ENCODE measurements around the gene CNOT3. TPM values are rescaled to one million over a fixed set of nuclear protein-coding genes. Genes with fewer than 3 reads are reported as not detected.
A peak's percentile ranks its signal among the peaks of the same experiment; 100 is the strongest.

The CNOT3 gene
- total and polyA plus RNA-seq, 2 donors (not counting 3 experiments of a cell fraction or from before 2014, with no cell fraction given) = 20.4 to 74.7 TPM

DNA sequence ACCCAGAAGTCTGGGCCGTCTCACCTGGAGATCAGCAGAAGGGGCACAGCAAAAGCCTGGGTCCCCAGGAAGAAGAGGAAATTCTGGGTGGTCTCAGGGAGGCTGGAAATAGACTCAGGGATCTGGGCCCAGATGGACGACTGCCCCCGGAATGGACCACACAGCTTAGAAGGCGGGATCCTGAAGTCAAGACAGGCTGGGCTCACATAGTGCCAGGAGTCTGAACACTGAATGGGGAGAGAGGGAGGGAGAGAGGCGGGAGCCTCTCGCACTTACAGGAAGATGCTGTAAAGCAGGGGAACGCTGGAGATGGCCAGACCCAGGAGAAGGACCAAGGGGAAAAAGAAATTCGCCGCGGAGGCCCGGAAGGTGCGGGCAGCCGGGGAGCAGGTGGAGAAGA lies 23.3 kb downstream of the CNOT3 start:
- dilution Hi-C loops (cut with MboI; ENCODE audit: extremely low pct_ligation_motif_present, low sequenced_read_pairs) (no loop called here), intact Hi-C loops (cut with micrococcal nuclease) (loop anchor here (5.0 kb wide), 2 partner anchors 41 to 296 kb away; partner anchors contain the start of gene RPS9)
- FAIRE-seq (no peak), DNase-seq (ENCODE audit: low read depth, low spot score) (no peak)
- peak overlapping the region; percentile 81 for H3K9ac ChIP-seq (replicated peaks; ENCODE audit: extremely low read depth, insufficient read depth, low read length)
- BruUV-seq (replicated peaks) = no TSS peak
- ChIA-PET CTCF (interaction anchor here (0.8 to 1.4 kb wide), 3 partner anchors 9 to 38 kb away, joined by 3 to 4 read pairs (median 3); partner anchors contain the start of gene MBOAT7), POLR2A (interaction anchor here (0.7 kb wide), 1 partner anchor 105 kb away, joined by 10 read pairs; no protein-coding TSS in a partner anchor)
- H4K20me1 ChIP-seq (replicated peaks; ENCODE audit: control insufficient read depth, extremely low read depth, insufficient read depth, low read length) = no peaks in the 10 kb centered on the region
- peak overlapping the region; percentile 67 for H3K4me2 ChIP-seq (ENCODE audit: insufficient read depth, low read length)
- peak overlapping the region; percentile 71 for H3K27ac ChIP-seq (ENCODE audit: insufficient read depth, low read depth, low read length)
- H3K36me3 ChIP-seq (ENCODE audit: control insufficient read depth in 2 of 2, extremely low read depth in 1 of 2, insufficient read depth in 2 of 2, low read length in 2 of 2) = peaks cover 4 to 15% of the 10 kb centered on the region in 2 experiments
- TF ChIP-seq, protein P1, sequence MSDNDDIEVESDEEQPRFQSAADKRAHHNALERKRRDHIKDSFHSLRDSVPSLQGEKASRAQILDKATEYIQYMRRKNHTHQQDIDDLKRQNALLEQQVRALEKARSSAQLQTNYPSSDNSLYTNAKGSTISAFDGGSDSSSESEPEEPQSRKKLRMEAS (IDR thresholded peaks at IDR 0.05; ENCODE audit: insufficient read depth, insufficient read length) = no peak
- H3K4me1 ChIP-seq (ENCODE audit: control insufficient read depth, extremely low read depth, insufficient read depth, low read length) = peaks cover 18% of the 10 kb centered on the region
- no peaks in the 10 kb centered on the region for H3K9me3 ChIP-seq (replicated peaks; ENCODE audit: control insufficient read depth, insufficient read depth, low read length)
- peaks cover 0 to 8% of the 10 kb centered on the region in 2 experiments for H3K27me3 ChIP-seq (ENCODE audit: control insufficient read depth in 2 of 2, insufficient read depth in 2 of 2, low read length in 2 of 2)
- H3K9me1 ChIP-seq (replicated peaks; ENCODE audit: control insufficient read depth, extremely low read depth, insufficient read depth, low read length) = no peaks in the 10 kb centered on the region
- peaks cover 4% of the 10 kb centered on the region for H3K79me2 ChIP-seq (ENCODE audit: control insufficient read depth, insufficient read depth, low read length)
- peak overlapping the region; percentile 73 for H2AFZ ChIP-seq (ENCODE audit: low read depth, low read length)
- H3K4me3 ChIP-seq (replicated peaks in 1 of 3; ENCODE audit: insufficient read depth in 1 of 3, low read depth in 1 of 3, low read length in 3 of 3) = peak overlapping the region in 1 of 3 experiments; percentile 54

DNA sequence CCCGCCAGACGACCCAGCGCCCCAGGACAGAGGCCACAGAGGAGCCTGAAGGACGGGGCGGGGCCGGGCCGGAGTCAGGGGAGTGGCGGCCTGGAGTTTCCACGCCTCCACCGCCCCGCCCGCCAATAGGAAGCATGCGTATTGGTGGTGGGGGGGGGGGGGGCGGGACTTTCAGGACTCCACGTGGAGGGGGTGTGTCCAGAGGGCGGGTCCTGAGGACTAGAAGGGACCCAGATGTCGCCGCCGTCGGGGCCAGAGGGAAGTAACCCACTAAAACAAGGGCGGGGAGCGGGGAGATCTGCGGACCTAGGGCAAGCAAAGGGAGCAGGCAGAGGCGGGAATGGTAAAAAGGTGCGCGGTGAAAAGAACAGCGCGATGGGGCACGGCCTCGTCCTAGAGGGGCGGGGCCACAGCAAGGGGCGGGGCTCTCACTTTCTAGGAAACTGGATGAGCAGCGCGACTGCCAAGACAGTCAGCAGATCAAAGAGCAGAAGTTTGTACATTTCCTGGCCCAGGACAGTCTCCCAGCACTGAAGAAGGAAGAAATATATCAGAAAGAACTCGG lies 24.8 kb downstream of the CNOT3 start:
- FAIRE-seq = peak; percentile 72

More for the DNA sequence above, 24.8 kb downstream of the CNOT3 start:
- no TSS peak for BruUV-seq (replicated peaks)
- no peaks in the 10 kb centered on the region for H3K9me1 ChIP-seq (replicated peaks; ENCODE audit: control insufficient read depth, extremely low read depth, insufficient read depth, low read length)
- dilution Hi-C loops (cut with MboI; ENCODE audit: extremely low pct_ligation_motif_present, low sequenced_read_pairs) = no loop called here
- H3K4me2 ChIP-seq (ENCODE audit: insufficient read depth, low read length) = no peak overlapping the region
- DNase-seq (ENCODE audit: low read depth, low spot score) = peak; percentile 82
- ChIA-PET POLR2A (no interaction called here), CTCF (interaction anchor here (0.6 kb wide), 1 partner anchor 379 kb away, joined by 4 read pairs; no protein-coding TSS in a partner anchor)
- peak overlapping the region in 1 of 3 experiments; percentile 48 for H3K4me3 ChIP-seq (replicated peaks in 1 of 3; ENCODE audit: insufficient read depth in 1 of 3, low read depth in 1 of 3, low read length in 3 of 3)
- no peaks in the 10 kb centered on the region for H3K9me3 ChIP-seq (replicated peaks; ENCODE audit: control insufficient read depth, insufficient read depth, low read length)
- peak overlapping the region; percentile 52 for H2AFZ ChIP-seq (ENCODE audit: low read depth, low read length)
- TF ChIP-seq EZH2 (IDR thresholded peaks at IDR 0.05; ENCODE audit: borderline replicate concordance, low read depth, low read length, severe bottlenecking) (no peak), GATA2 (IDR thresholded peaks at IDR 0.05; ENCODE audit: insufficient read depth, insufficient read length, low read depth, low read length) (no peak), FOS (IDR thresholded peaks at IDR 0.05; ENCODE audit: borderline replicate concordance, insufficient read depth, low read length) (no peak), POLR2AphosphoS5 (IDR thresholded peaks at IDR 0.05; ENCODE audit: insufficient read depth, low read depth, low read length) (no peak), MYC (IDR thresholded peaks at IDR 0.05; ENCODE audit: low read depth, low read length) (no peak), POLR2A (IDR thresholded peaks at IDR 0.05; ENCODE audit: low read depth, low read length) (no peak)
- TF ChIP-seq, protein P1 (IDR thresholded peaks at IDR 0.05; ENCODE audit: insufficient read depth, insufficient read length) = no peak
- TF ChIP-seq, protein P2, sequence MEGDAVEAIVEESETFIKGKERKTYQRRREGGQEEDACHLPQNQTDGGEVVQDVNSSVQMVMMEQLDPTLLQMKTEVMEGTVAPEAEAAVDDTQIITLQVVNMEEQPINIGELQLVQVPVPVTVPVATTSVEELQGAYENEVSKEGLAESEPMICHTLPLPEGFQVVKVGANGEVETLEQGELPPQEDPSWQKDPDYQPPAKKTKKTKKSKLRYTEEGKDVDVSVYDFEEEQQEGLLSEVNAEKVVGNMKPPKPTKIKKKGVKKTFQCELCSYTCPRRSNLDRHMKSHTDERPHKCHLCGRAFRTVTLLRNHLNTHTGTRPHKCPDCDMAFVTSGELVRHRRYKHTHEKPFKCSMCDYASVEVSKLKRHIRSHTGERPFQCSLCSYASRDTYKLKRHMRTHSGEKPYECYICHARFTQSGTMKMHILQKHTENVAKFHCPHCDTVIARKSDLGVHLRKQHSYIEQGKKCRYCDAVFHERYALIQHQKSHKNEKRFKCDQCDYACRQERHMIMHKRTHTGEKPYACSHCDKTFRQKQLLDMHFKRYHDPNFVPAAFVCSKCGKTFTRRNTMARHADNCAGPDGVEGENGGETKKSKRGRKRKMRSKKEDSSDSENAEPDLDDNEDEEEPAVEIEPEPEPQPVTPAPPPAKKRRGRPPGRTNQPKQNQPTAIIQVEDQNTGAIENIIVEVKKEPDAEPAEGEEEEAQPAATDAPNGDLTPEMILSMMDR (IDR thresholded peaks at IDR 0.05; ENCODE audit: extremely low read depth in 1 of 2, insufficient read depth in 1 of 2, low read depth in 1 of 2, low read length in 2 of 2) = no peak
- H3K4me1 ChIP-seq (ENCODE audit: control insufficient read depth, extremely low read depth, insufficient read depth, low read length) = peaks cover 18% of the 10 kb centered on the region
- H3K27ac ChIP-seq (ENCODE audit: insufficient read depth, low read depth, low read length) = no peak overlapping the region
- H3K9ac ChIP-seq (replicated peaks; ENCODE audit: extremely low read depth, insufficient read depth, low read length) = no peak overlapping the region
- H3K79me2 ChIP-seq (ENCODE audit: control insufficient read depth, insufficient read depth, low read length) = peaks cover 4% of the 10 kb centered on the region
- intact Hi-C loops (cut with micrococcal nuclease) = loop anchor here (5.0 kb wide), 2 partner anchors 40 to 295 kb away; partner anchors contain the start of gene RPS9
- H3K27me3 ChIP-seq (ENCODE audit: control insufficient read depth in 2 of 2, insufficient read depth in 2 of 2, low read length in 2 of 2) = peaks cover 0 to 8% of the 10 kb centered on the region in 2 experiments
- peaks cover 0 to 4% of the 10 kb centered on the region in 2 experiments for H3K36me3 ChIP-seq (ENCODE audit: control insufficient read depth in 2 of 2, extremely low read depth in 1 of 2, insufficient read depth in 2 of 2, low read length in 2 of 2)
- H4K20me1 ChIP-seq (replicated peaks; ENCODE audit: control insufficient read depth, extremely low read depth, insufficient read depth, low read length) = no peaks in the 10 kb centered on the region

Data from endothelial cell of umbilical vein (primary cell).